Ramos (cell line): Measurements from ENCODE around the gene PIAS2.
"Not testable (repeated sequence)": the region's sequence is repeated elsewhere in the genome, so short reads cannot be mapped to it uniquely, and the experiment has no call there.

ENCODE experiments used
- in situ Hi-C: fragments of 300-500 bp; cut with MboI; formaldehyde crosslinking; loops from one replicate; pipeline ENCODE4 v1.14.3; 2022; ENCODE audit warnings: low sequenced_read_pairs; ENCODE audit not compliant: unreplicated experiment

The PIAS2 gene

GRCh38 chr18:46909497-46909896 lies 7.8 kb downstream of the PIAS2 start:
- in situ Hi-C loops, result no loop called here

- in situ Hi-C loops, result no loop called here
These were observed 13.9 kb downstream of the PIAS2 start for GRCh38 chr18:46903406-46903805.

- in situ Hi-C loops, result no loop called here
These were observed 17.9 kb downstream of the PIAS2 start for GRCh38 chr18:46899274-46899948.

- in situ Hi-C loops, result no loop called here
These were observed 23.2 kb downstream of the PIAS2 start for GRCh38 chr18:46894124-46894523.

GRCh38 chr18:46893360-46893759 lies 23.9 kb downstream of the PIAS2 start:
- in situ Hi-C loops, result no loop called here

- in situ Hi-C loops, result no loop called here
These were observed 24.5 kb downstream of the PIAS2 start for GRCh38 chr18:46892842-46893241.

GRCh38 chr18:46891742-46892214 lies 25.5 kb downstream of the PIAS2 start:
- in situ Hi-C loops, result no loop called here

- in situ Hi-C loops, result no loop called here
These were observed 28.3 kb downstream of the PIAS2 start for GRCh38 chr18:46888965-46889364.

GRCh38 chr18:46886893-46887292 lies 30.4 kb downstream of the PIAS2 start:
- in situ Hi-C loops, result no loop called here

GRCh38 chr18:46883180-46883579 lies 34.1 kb downstream of the PIAS2 start:
- in situ Hi-C loops, result no loop called here

- in situ Hi-C loops, result no loop called here
These were observed 39.8 kb downstream of the PIAS2 start for GRCh38 chr18:46877329-46877987.

- in situ Hi-C loops, result no loop called here
These were observed 49.0 kb downstream of the PIAS2 start for GRCh38 chr18:46868169-46868921.

GRCh38 chr18:46867367-46868143 lies 49.8 kb downstream of the PIAS2 start:
- in situ Hi-C loops, result no loop called here

- in situ Hi-C loops, result no loop called here
These were observed 50.8 kb downstream of the PIAS2 start for GRCh38 chr18:46866523-46866922.

GRCh38 chr18:46865245-46865644 lies 52.1 kb downstream of the PIAS2 start:
- in situ Hi-C loops, result not testable (repeated sequence)

GRCh38 chr18:46859855-46860254 lies 57.5 kb downstream of the PIAS2 start:
- in situ Hi-C loops, result no loop called here

- in situ Hi-C loops, result no loop called here
These were observed 59.0 kb downstream of the PIAS2 start for GRCh38 chr18:46858290-46858689.

- in situ Hi-C loops, result no loop called here
These were observed 60.3 kb downstream of the PIAS2 start for GRCh38 chr18:46856973-46857372.

- in situ Hi-C loops, result no loop called here
These were observed 68.3 kb downstream of the PIAS2 start for GRCh38 chr18:46849007-46849406.

- in situ Hi-C loops, result no loop called here
These were observed 73.9 kb downstream of the PIAS2 start for GRCh38 chr18:46843372-46843771.
